CD4-positive, alpha-beta memory T cell (primary cell): Measurements from ENCODE around the gene ASB3. TPM values are rescaled to one million over a fixed set of nuclear protein-coding genes. Genes with fewer than 3 reads are reported as not detected.
"Not testable (repeated sequence)": the region's sequence is repeated elsewhere in the genome, so short reads cannot be mapped to it uniquely, and the experiment has no call there.

Experiments used
- CTCF ChIA-PET: fragments of 350-600 bp; sonication (Branson Sonifier 250); formaldehyde crosslinking; loops from one replicate; lab custom pipeline; 2021; ENCODE audit warnings: inconsistent platforms; ENCODE audit not compliant: partially characterized antibody; lab: Charles Lee
- POLR2A ChIA-PET: fragments of 350-600 bp; sonication (Branson Sonifier 250); formaldehyde crosslinking; loops from one replicate; lab custom pipeline; 2021; ENCODE audit not compliant: partially characterized antibody; lab: Charles Lee
- DNase-seq, 5 donors: peaks; one replicate each; pipeline versions ENCODE4 v3.0.0 to v3.0.0-alpha.2; 2020 to 2022; ENCODE audit warnings: mixed read lengths in 1 of 5
- H3K27ac ChIP-seq: one replicate; pipeline ENCODE4 v1.7.0; 2013; ENCODE audit warnings: low read depth, low read length
- H3K27me3 ChIP-seq: 2 replicates; pipeline ENCODE4 v1.7.0; 2013; ENCODE audit warnings: mild to moderate bottlenecking, low read length, moderate library complexity; ENCODE audit not compliant: insufficient read depth
- H3K36me3 ChIP-seq: 2 replicates; pipeline ENCODE4 v1.7.0; 2013; ENCODE audit warnings: mild to moderate bottlenecking, low read length, moderate library complexity; ENCODE audit not compliant: insufficient read depth
- H3K4me1 ChIP-seq: 2 replicates; pipeline ENCODE4 v1.7.0; 2013; ENCODE audit warnings: mild to moderate bottlenecking, low read length, moderate library complexity; ENCODE audit not compliant: insufficient read depth
- H3K4me3 ChIP-seq, 2 donors: one replicate each; pipeline ENCODE4 v1.7.0; 2013; ENCODE audit warnings: low read length in 2 of 2, mild to moderate bottlenecking in 1 of 2
- H3K9me3 ChIP-seq, 2 donors: one replicate each; pipeline ENCODE4 v1.7.0; 2013; ENCODE audit warnings: low read length in 2 of 2, control low read depth in 1 of 2; ENCODE audit not compliant: control insufficient read depth in 1 of 2
- H3K27ac Mint-ChIP-seq, 7 donors: one replicate each; pipeline ENCODE4 v1.8.0; 2020 to 2021; ENCODE audit warnings: mixed read lengths in 7 of 7, mild to moderate bottlenecking in 6 of 7, inconsistent platforms in 3 of 7, moderate library complexity in 3 of 7
- H3K27me3 Mint-ChIP-seq, 2 donors: one replicate each; pipeline ENCODE4 v1.8.0; 2020 to 2021; ENCODE audit warnings: mixed read lengths in 2 of 2
- H3K36me3 Mint-ChIP-seq, 2 donors: one replicate each; pipeline ENCODE4 v1.8.0; 2020 to 2021; ENCODE audit warnings: mixed read lengths in 2 of 2, inconsistent platforms in 1 of 2, mild to moderate bottlenecking in 1 of 2
- H3K4me1 Mint-ChIP-seq, 4 donors: one replicate each; pipeline ENCODE4 v1.8.0; 2020 to 2021; ENCODE audit warnings: mixed read lengths in 4 of 4, mild to moderate bottlenecking in 1 of 4
- H3K4me3 Mint-ChIP-seq, 8 donors: one replicate each; pipeline ENCODE4 v1.8.0; 2020 to 2021; ENCODE audit warnings: mixed read lengths in 8 of 8, mild to moderate bottlenecking in 7 of 8, moderate library complexity in 6 of 8, inconsistent platforms in 3 of 8
- H3K9me3 Mint-ChIP-seq, 8 donors: one replicate each; pipeline ENCODE4 v1.8.0; 2020 to 2021; ENCODE audit warnings: mixed read lengths in 8 of 8, mild to moderate bottlenecking in 5 of 8, inconsistent platforms in 3 of 8, moderate library complexity in 1 of 8
- intact Hi-C: fragments of 100-400 bp; cut with micrococcal nuclease; formaldehyde crosslinking; loops from one replicate; pipeline ENCODE4 v1.15.1; 2023
- polyA plus RNA-seq, 2 donors: library from polyadenylated mRNA; unstranded; fragments of 300-500 nt; fragmentation: Illumina TruSeq; gene quantifications; one replicate each; pipeline ENCODE4 v1.2.3, GENCODE V29; 2021
- total RNA-seq, 2 experiments: library from RNA; stranded (reverse); gene quantifications; one replicate each; pipeline ENCODE4 v1.2.3, GENCODE V29; 2021

Gene ASB3
- total and polyA plus RNA-seq, 4 experiments from 2014 or later = 18.1 to 43.5 (median 34.6) TPM

GRCh38 chr2:53667130-53667529 lies 119.6 kb downstream of the ASB3 start:
- DNase-seq, H3K27ac ChIP-seq, H3K27me3 ChIP-seq, H3K4me1 Mint-ChIP-seq, H3K36me3 ChIP-seq, H3K4me3 ChIP-seq, H3K27me3 Mint-ChIP-seq, H3K4me1 ChIP-seq, intact Hi-C loops, H3K9me3 ChIP-seq, H3K4me3 Mint-ChIP-seq, POLR2A ChIA-PET, CTCF ChIA-PET: not testable (repeated sequence)
- Mint-ChIP-seq H3K9me3 (peaks cover 0 to 18% (median 6%) of the 10 kb centered on the region in 8 donors), H3K27ac (peak overlapping the region in 1 of 7 donors; percentile 42), H3K36me3 (peaks cover 54 to 75% of the 10 kb centered on the region in 2 donors)

GRCh38 chr2:53660886-53661285 lies 125.9 kb downstream of the ASB3 start:
- Histone ChIP-seq H3K36me3 (no peaks in the 10 kb centered on the region), H3K9me3 (no peaks in the 10 kb centered on the region), H3K4me3 (no peak overlapping the region), H3K27me3 (no peaks in the 10 kb centered on the region), H3K4me1 (no peaks in the 10 kb centered on the region), H3K27ac (no peak overlapping the region)
- peaks cover 28 to 41% of the 10 kb centered on the region in 2 donors for H3K36me3 Mint-ChIP-seq
- ChIA-PET CTCF (no interaction called here), POLR2A (no interaction called here)
- no peak overlapping the region for H3K4me3 Mint-ChIP-seq
- H3K4me1 Mint-ChIP-seq = peaks cover 0 to 3% (median 0%) of the 10 kb centered on the region in 4 donors
- H3K27me3 Mint-ChIP-seq = no peaks in the 10 kb centered on the region
- no peak for DNase-seq
- H3K9me3 Mint-ChIP-seq = peaks cover 0 to 13% (median under 1%) of the 10 kb centered on the region in 8 donors
- intact Hi-C loops = no loop called here
- no peak overlapping the region for H3K27ac Mint-ChIP-seq

GRCh38 chr2:53658474-53658873 lies 128.3 kb downstream of the ASB3 start:
- H3K4me1 ChIP-seq, H3K27me3 Mint-ChIP-seq, H3K36me3 ChIP-seq, intact Hi-C loops, H3K4me1 Mint-ChIP-seq, H3K27me3 ChIP-seq, H3K4me3 ChIP-seq, POLR2A ChIA-PET, H3K9me3 Mint-ChIP-seq, H3K27ac ChIP-seq, DNase-seq, H3K9me3 ChIP-seq, H3K4me3 Mint-ChIP-seq, CTCF ChIA-PET: not testable (repeated sequence)
- peaks cover 6 to 18% of the 10 kb centered on the region in 2 donors for H3K36me3 Mint-ChIP-seq
- peak overlapping the region in 1 of 7 donors; percentile 49 for H3K27ac Mint-ChIP-seq

- Histone ChIP-seq H3K4me1 (no peaks in the 10 kb centered on the region), H3K36me3 (no peaks in the 10 kb centered on the region), H3K27me3 (no peaks in the 10 kb centered on the region), H3K4me3 (no peak overlapping the region), H3K9me3 (no peaks in the 10 kb centered on the region), H3K27ac (no peak overlapping the region)
- no peak overlapping the region for H3K27ac Mint-ChIP-seq
- POLR2A ChIA-PET = no interaction called here
- peaks cover 0 to 4% (median 0%) of the 10 kb centered on the region in 8 donors for H3K9me3 Mint-ChIP-seq
- H3K4me1 Mint-ChIP-seq = no peaks in the 10 kb centered on the region
- H3K36me3 Mint-ChIP-seq = peaks cover 0 to 8% of the 10 kb centered on the region in 2 donors
- no peak for DNase-seq
- H3K4me3 Mint-ChIP-seq = no peak overlapping the region
- H3K27me3 Mint-ChIP-seq = peaks cover 0 to 1% of the 10 kb centered on the region in 2 donors
- intact Hi-C loops = no loop called here
- CTCF ChIA-PET = interaction anchor here (0.9 kb wide), 1 partner anchor 18 kb away, joined by 3 read pairs; no protein-coding TSS in a partner anchor
Measured at GRCh38 chr2:53655256-53655655, 131.5 kb downstream of the ASB3 start.

- H3K4me1 ChIP-seq = no peaks in the 10 kb centered on the region
- Mint-ChIP-seq H3K27me3 (peaks cover 0 to 3% of the 10 kb centered on the region in 2 donors), H3K36me3 (peaks cover 0 to 3% of the 10 kb centered on the region in 2 donors), H3K4me3 (no peak overlapping the region), H3K4me1 (no peaks in the 10 kb centered on the region), H3K27ac (no peak overlapping the region), H3K9me3 (peaks cover 0 to 4% (median 0%) of the 10 kb centered on the region in 8 donors)
- DNase-seq = no peak
- H3K27me3 ChIP-seq = no peaks in the 10 kb centered on the region
- intact Hi-C loops = no loop called here
- H3K4me3 ChIP-seq = no peak overlapping the region
- CTCF ChIA-PET = no interaction called here
- H3K9me3 ChIP-seq = no peaks in the 10 kb centered on the region
- POLR2A ChIA-PET = no interaction called here
- no peaks in the 10 kb centered on the region for H3K36me3 ChIP-seq
- no peak overlapping the region for H3K27ac ChIP-seq
Measured at GRCh38 chr2:53654396-53654795, 132.4 kb downstream of the ASB3 start.

GRCh38 chr2:53652131-53652530 lies 134.6 kb downstream of the ASB3 start:
- no peaks in the 10 kb centered on the region for H3K36me3 Mint-ChIP-seq
- Histone ChIP-seq H3K9me3 (no peaks in the 10 kb centered on the region), H3K36me3 (no peaks in the 10 kb centered on the region), H3K4me3 (no peak overlapping the region), H3K27me3 (no peaks in the 10 kb centered on the region), H3K4me1 (no peaks in the 10 kb centered on the region), H3K27ac (no peak overlapping the region)
- H3K27ac Mint-ChIP-seq = no peak overlapping the region
- POLR2A ChIA-PET = no interaction called here
- peaks cover 0 to 3% of the 10 kb centered on the region in 2 donors for H3K27me3 Mint-ChIP-seq
- H3K9me3 Mint-ChIP-seq = peaks cover 0 to 2% (median 0%) of the 10 kb centered on the region in 8 donors
- intact Hi-C loops = no loop called here
- CTCF ChIA-PET = no interaction called here
- H3K4me3 Mint-ChIP-seq = no peak overlapping the region
- H3K4me1 Mint-ChIP-seq = no peaks in the 10 kb centered on the region
- DNase-seq = no peak

GRCh38 chr2:53646788-53647187 lies 140.0 kb downstream of the ASB3 start:
- Histone ChIP-seq H3K27ac (no peak overlapping the region), H3K9me3 (no peaks in the 10 kb centered on the region), H3K4me1 (no peaks in the 10 kb centered on the region), H3K27me3 (no peaks in the 10 kb centered on the region), H3K4me3 (no peak overlapping the region), H3K36me3 (no peaks in the 10 kb centered on the region)
- intact Hi-C loops = no loop called here
- Mint-ChIP-seq H3K27ac (no peak overlapping the region), H3K4me3 (no peak overlapping the region), H3K36me3 (no peaks in the 10 kb centered on the region), H3K9me3 (peaks cover 0 to 2% (median 0%) of the 10 kb centered on the region in 8 donors), H3K4me1 (no peaks in the 10 kb centered on the region), H3K27me3 (peaks cover 0 to 3% of the 10 kb centered on the region in 2 donors)
- ChIA-PET CTCF (no interaction called here), POLR2A (no interaction called here)
- no peak for DNase-seq

- no peaks in the 10 kb centered on the region for H3K36me3 Mint-ChIP-seq
- peaks cover 0 to 2% of the 10 kb centered on the region in 2 donors for H3K27me3 Mint-ChIP-seq
- no peak overlapping the region for H3K4me3 Mint-ChIP-seq
- no peaks in the 10 kb centered on the region for H3K36me3 ChIP-seq
- no peak overlapping the region for H3K4me3 ChIP-seq
- intact Hi-C loops = no loop called here
- H3K4me1 ChIP-seq = no peaks in the 10 kb centered on the region
- no peaks in the 10 kb centered on the region for H3K9me3 ChIP-seq
- no peak overlapping the region for H3K27ac Mint-ChIP-seq
- H3K27ac ChIP-seq = no peak overlapping the region
- H3K27me3 ChIP-seq = no peaks in the 10 kb centered on the region
- no peak for DNase-seq
- ChIA-PET CTCF (no interaction called here), POLR2A (no interaction called here)
- H3K9me3 Mint-ChIP-seq = peaks cover 0 to 3% (median 0%) of the 10 kb centered on the region in 8 donors
- no peaks in the 10 kb centered on the region for H3K4me1 Mint-ChIP-seq
Measured at GRCh38 chr2:53641290-53641689, 145.5 kb downstream of the ASB3 start.
